HG02678 (cell line): Measurements from ENCODE around the gene CC2D2A.
"Not testable (repeated sequence)": the region's sequence is repeated elsewhere in the genome, so short reads cannot be mapped to it uniquely, and the experiment has no call there.

Experiments
- ATAC-seq: cut with Tn5 transposase; IDR thresholded peaks from one replicate; pipeline ENCODE4 v1.9.1; 2021; ENCODE audit warnings: mild to moderate bottlenecking, moderate library complexity; ENCODE audit not compliant: unreplicated experiment

CC2D2A gene

GRCh38 chr4:15614891-15615290 lies 145.2 kb downstream of the CC2D2A start:
- ATAC-seq = not testable (repeated sequence)

GRCh38 chr4:15617407-15617806 lies 147.7 kb downstream of the CC2D2A start:
- ATAC-seq = not testable (repeated sequence)

GRCh38 chr4:15636818-15637217 lies 167.1 kb downstream of the CC2D2A start:
- no peak for ATAC-seq

- ATAC-seq = no peak
Measured at GRCh38 chr4:15638418-15638817, 168.7 kb downstream of the CC2D2A start.

- peak; percentile 40 for ATAC-seq
Measured at GRCh38 chr4:15648600-15648999, 178.9 kb downstream of the CC2D2A start.

GRCh38 chr4:15649914-15650545 lies 180.3 kb downstream of the CC2D2A start:
- ATAC-seq = peak; percentile 41
